ENCODE measurements around the gene KRTAP4-16. TPM values are rescaled to one million over a fixed set of nuclear protein-coding genes. Genes with fewer than 3 reads are reported as not detected.
"Not testable (repeated sequence)": the region's sequence is repeated elsewhere in the genome, so short reads cannot be mapped to it uniquely, and the experiment has no call there.

Gene KRTAP4-16
- not detected in 2 replicates for total RNA-seq

DNA sequence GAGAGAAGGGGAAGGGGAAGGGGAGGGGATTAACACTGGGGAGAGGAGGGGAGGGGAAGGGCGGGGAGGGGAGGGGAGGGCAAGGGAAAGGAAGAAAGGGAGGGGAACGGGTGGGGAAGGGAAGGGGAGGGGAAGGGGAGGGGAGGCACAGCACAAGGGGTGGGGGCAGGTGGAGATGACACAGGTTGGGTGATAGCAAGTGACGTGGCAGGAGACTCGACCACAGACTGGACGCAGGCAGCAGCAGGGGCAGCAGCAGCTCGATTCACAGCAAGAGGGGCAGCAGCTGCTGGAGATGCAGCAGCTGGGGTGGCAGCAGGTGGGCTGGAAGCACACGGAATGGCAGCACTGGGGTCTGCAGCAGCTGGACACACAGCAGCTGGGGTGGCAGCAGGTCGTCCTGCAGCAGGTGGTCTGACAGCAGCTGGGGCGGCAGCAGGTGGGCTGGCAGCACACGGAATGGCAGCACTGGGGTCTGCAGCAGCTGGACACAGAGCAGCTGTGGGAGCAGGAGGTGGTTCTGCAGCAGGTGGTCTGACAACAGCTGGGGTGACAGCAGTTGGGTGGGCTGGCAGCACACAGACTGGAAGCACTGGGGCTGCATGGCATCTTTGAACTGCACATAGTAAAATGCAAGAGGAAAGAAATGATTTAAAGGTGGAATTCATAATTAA lies at the start of gene KRTAP4-16:
KRTAP4-16 (minus strand) TSS at position 624 of the 674 bp plus-strand sequence; CDS start at position 624, 0 bp downstream.
- DNase-seq (ENCODE audit: low read depth in 2 of 2), result no peak

DNA sequence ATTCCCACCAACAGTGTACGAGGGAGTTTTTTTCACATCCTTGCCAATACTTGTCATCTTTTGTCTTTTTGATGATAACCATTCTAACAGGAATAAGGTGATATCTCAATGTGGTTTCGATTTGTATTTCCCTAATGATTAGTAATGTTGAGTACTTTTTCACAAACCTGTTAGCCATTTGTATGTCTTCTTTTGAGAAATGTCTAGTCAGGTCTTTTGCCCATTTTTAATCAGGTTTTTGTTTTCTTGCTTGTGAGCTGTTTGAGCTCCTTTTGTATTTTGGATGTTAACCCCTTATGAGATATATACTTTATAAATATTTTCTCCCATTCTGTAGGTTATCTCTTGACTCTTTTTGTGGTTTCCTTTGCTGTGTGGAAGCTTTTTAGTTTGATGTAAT lies 49.5 kb upstream of the KRTAP4-16 start:
- DNase-seq (ENCODE audit: low read depth in 2 of 2), result no peak

DNA sequence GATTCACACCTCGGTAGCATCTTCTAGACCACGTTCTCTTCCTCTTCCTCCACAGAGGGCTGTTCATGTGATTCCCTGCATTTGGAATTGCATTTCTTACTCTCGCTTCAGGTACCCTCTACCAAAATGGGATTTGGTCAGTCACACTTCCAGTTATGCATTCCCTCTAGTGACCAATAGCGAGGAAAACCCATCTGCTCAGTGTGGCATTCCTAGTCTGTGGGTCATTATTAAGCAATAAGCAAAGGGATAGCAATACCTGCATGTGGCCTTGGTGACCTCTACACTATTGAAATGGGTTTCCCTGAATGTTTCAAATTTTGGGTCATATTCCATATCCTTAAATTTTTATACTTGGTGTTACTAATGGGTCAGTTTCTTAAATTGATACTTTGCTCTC lies 48.0 kb upstream of the KRTAP4-16 start:
- DNase-seq (ENCODE audit: low read depth in 2 of 2), result no peak

DNA sequence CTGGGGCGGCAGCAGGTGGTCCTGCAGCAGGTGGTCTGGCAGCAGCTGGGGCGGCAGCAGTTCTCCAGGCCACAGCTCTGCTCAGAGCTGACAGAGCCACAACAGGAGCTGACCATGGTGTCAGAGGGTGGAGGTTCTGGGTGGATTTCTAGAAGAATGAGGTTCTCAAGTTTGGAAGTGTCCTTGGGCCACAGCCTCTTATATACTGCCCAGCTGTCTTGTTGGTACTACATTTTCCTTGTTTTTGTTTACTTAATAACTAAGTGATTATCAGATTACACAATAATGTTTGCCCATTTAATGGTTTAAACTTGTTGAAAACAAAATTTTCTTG lies 47.6 kb upstream of the KRTAP4-16 start, which contains the start of gene KRTAP4-5:
KRTAP4-5 (minus strand) TSS at position 174 of the 334 bp plus-strand sequence; CDS start at position 116, 58 bp downstream.
- no peak for DNase-seq (ENCODE audit: low read depth in 2 of 2)

DNA sequence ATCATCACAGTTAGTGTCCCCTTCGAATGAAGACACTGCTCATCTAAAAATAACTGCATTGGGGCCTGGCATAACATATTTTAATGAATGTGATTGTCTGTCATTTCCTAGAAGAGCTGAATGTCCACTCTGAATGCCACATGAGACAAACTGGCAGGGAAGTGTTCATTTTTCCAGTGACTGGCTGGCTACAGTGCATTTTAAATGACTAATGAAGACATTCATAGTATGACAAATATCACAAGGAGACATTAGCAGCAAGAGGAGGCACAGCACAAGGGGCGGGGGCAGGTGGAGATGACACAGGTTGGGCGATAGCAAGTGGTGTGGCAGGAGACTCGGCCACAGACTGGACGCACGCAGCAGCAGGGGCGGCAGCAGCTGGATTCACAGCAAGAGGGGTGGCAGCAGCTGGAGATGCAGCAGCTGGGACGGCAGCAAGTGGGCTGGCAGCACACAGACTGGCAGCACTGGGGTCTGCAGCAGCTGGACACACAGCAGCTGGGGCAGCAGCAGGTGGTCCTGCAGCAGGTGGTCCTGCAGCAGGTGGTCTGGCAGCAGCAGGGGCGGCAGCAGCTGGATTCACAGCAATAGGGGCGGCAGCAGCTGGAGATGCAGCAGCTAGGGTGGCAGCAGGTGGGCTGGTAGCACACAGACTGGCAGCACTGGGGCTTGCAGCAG lies 47.1 kb upstream of the KRTAP4-16 start:
- DNase-seq (ENCODE audit: low read depth in 2 of 2), result not testable (repeated sequence)

DNA sequence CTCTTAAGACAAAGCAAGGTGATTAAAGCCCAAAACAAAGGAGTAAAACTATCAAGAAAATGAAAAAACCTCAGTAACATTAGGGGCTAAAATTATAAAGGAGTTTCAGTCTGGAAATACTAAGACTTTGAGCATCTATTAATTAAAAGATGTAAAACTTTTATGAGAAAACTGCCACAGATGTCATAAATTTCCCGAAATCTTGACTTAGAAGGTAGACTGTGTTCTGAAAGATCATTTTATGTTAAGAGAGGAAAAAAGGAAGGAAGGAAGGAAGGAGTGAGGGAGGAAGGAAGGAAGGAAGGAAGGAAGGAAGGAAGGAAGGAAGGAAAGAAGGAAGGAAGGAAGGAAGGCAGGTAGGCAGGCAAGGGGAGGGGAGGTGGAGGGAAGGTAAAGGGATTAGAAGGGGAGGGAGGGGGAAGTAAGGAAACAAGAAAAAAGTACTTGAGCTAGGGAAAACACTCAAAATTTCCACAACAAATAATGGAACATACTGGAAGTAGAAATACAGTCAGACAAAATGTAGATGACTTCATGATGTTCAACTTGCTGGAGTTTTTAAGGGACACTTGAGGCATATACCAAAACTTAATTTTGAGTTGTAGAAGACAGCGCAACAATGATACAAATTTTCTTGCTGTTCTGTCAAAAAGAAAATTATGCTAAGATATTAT lies 45.7 kb upstream of the KRTAP4-16 start:
- DNase-seq (ENCODE audit: low read depth in 2 of 2), result no peak

DNA sequence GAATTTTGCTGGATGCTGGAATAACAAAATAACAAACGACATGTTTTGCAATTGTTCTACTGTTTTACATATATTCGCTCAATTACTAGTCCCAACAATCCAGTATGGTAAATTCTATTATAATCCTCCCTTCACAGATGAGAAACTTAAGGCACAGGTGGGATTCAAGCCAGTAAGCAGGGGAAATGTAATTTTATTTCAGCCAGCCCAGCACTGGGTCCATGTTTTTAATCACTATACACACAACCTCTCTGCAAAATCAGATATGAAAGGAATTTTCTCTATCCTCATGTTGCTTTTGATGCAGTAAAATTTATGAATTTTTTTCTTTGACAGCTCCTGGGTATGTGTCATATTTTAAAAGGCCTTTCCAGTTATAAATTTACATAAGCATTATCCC lies 43.3 kb upstream of the KRTAP4-16 start:
- DNase-seq (ENCODE audit: low read depth in 2 of 2), result no peak

DNA sequence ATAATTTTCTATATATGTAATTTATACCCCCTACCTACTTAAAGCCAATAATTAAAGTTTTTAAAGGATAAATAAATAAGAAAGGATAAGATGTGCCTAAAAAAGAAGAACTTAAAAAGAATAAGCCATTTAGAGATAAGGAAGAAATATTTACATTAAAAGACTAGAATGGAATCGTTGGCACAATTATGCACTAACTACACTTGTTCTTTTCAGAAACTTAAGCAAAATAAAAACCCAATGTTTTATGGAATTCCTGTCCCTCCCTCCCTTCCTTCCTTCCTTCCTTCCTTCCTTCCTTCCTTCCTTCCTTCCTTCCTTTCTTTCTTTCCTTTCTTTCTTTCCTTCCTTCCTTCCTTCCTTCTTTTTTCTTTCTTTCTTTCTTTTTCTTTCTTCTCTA lies 42.8 kb upstream of the KRTAP4-16 start:
- no peak for DNase-seq (ENCODE audit: low read depth in 2 of 2)

DNA sequence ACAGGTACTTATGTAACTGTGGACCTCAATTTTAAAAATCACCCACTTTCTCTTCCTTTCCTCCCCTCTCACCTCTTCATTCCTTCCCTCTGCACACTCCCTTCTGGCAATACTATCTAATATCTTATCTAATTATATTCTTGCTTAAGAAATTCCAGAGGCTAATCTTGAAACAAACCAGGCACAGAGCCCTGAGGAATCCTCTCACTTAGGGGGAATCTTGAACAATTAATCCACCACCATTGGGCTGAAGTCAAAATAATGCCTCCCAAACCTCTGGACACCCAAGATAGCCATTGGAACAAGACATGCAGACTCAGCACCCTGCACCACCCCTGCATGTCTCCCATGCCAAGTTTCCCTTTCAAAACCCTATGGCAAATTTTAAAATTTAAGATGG lies 39.4 kb upstream of the KRTAP4-16 start:
- no peak for DNase-seq (ENCODE audit: low read depth in 2 of 2)

DNA sequence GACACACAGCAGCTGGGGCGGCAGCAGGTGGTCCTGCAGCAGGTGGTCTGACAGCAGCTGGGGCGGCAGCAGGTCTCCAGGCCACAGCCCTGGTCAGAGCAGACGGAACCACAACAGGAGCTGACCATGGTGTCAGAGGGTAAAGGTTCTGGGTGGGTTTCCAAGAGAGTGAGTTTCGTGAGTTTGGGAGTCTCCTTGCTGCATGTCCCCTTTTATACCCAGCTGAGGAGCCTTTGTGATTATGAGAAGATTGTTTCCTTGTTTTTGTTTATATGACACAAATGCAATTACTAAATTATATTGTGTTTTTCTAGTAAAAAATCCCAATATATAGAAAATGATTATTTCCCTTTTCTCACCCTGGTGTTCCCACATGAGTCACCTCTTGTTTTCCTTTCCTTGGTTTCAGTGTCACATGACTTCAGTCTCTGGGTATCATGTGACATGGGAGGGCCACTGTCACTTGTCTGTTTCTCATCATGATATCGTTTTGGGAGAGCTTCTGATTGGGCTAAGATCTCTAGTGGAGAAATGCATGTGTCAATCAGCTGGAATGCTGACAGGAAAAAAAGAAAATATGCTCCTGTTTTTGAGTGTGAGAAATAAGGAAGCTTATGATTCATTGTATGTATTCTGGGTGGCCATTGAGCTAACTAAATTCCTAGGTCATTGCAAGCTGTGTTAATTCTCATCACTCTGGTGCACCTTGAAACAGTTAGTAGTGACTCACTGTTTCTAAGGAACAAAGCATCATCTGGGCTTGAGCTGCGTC lies 38.5 kb upstream of the KRTAP4-16 start, which contains the start of gene KRTAP4-6:
KRTAP4-6 (minus strand) TSS at position 185 of the 772 bp plus-strand sequence; CDS start at position 128, 57 bp downstream.
- DNase-seq (ENCODE audit: low read depth in 2 of 2), result peak in 1 of 2 donors; percentile 30

DNA sequence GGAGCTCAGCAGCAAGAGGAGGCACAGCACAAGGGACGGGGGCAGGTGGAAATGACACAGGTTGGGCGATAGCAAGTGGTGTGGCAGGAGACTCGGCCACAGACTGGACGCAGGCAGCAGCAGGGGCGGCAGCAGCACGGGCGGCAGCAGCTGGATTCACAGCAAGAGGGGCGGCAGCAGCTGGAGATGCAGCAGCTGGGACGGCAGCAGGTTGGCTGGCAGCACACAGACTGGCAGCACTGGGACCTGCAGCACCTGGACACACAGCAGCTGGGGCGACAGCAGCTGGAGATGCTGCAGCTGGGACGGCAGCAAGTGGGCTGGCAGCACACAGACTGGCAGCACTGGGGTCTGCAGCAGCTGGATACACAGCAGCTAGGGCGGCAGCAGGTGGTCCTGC lies 37.9 kb upstream of the KRTAP4-16 start:
- not testable (repeated sequence) for DNase-seq (ENCODE audit: low read depth in 2 of 2)

DNA sequence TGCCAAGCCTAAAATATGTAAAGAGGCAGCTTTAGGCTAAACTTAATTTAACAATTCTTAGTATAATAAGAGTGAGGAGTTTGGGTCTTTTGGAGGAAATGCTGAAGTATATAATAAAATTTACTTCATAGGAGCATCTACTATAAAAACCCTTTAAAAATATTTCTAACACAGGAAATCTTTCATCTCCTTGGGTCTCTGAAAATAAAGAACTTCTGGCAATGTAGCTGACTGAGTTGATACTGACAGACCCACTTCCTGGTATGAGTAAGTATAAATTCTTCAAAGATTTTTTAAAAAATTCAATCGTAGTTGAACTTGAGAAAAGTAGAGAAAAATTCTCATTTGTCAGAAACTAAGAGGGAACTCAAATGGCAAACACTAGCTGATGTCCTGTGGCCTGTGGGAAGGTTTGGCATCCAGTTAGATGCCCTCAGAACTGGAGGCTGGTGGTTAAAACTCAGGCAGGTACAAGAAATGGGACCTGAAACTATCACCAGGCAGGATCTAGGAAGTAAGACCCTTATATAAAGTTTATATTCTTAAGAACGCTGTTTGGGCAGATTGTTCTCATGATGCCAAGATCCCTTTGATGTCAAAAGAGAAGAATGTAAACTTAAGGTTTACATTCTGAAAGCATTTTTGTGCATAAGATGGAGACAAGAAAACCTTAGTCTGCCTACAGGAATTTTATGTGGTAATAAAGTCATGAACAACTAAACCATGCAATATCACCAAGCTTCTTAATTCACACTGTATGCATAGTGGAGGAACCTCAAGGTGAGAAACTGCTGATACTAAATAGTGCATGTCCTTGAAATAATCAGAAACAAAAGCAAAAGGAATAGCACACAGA lies 32.1 kb upstream of the KRTAP4-16 start:
- DNase-seq (ENCODE audit: low read depth in 2 of 2), result no peak

DNA sequence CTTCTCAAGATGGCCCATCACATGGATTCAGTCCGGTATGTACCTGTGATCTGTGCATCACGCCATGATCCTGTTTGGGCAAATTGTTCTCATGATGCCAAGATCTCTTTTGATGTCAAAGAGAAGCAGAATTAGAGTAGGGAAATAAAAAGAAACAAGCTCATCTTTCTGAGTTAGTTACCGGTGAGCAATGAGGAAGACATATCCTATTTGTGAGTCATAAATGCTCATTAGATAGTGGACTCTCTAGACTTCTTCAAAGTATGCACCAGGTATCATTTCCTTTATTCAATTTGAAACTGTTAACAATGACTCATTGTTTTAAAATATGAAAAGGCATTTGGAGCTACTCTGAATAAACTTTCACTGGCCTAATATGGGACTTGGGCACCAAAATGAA lies 30.0 kb upstream of the KRTAP4-16 start:
- DNase-seq (ENCODE audit: low read depth in 2 of 2), result no peak

DNA sequence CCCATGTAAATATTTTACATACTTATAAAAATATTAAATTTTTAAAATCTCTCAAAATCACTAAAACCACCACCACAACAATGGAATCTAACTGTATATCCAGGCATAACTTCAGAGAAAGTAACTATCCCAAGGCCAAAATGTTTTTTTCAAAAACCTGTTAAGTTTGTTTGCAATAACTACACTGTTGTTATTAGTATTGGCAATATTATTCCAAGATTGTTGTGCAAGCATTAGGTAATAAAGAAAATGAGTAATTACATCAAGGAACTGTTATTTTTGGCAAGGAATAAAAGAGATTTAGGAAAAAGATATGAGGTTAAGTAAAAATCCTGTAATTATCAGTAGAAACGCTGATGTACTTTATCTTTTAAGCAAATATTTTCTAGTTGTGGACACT lies 25.4 kb upstream of the KRTAP4-16 start:
- no peak for DNase-seq (ENCODE audit: low read depth in 2 of 2)

DNA sequence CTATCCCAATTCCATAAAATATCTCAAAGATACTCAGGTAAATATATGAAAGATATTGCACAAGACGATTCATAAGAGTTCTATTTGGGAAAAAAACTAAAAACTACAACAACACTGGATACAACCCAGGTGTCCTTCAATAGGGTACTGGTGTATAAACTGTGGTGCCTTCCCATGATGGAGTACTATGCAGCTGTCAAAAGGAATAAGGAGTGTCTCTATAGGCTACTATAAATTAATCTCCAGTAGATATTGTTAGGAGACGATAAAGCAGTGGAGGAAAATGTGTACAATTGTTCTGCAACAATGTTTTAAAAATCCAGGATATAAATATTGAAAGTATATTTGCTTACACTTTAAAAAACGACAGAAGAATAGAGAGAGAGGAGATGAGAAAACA lies 24.4 kb upstream of the KRTAP4-16 start:
- DNase-seq (ENCODE audit: low read depth in 2 of 2), result no peak

DNA sequence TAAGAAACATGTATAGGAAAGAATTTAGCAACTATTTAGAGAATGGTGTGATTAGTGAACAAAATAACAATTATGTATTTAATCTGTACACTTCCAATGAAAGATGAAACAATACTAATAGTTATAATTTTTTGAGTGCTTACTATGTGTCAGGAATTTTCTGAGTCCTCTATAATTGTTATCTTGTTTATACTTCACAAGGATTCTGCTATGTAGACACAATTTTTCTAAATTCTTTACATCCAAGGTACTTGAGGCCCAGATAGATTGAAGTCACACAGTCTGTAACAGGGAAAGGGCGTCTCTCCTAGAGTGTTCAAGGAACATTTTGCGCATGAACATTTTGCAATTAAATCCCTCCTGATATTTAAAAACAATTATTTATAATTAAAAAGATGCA lies 23.1 kb upstream of the KRTAP4-16 start:
- no peak for DNase-seq (ENCODE audit: low read depth in 2 of 2)

DNA sequence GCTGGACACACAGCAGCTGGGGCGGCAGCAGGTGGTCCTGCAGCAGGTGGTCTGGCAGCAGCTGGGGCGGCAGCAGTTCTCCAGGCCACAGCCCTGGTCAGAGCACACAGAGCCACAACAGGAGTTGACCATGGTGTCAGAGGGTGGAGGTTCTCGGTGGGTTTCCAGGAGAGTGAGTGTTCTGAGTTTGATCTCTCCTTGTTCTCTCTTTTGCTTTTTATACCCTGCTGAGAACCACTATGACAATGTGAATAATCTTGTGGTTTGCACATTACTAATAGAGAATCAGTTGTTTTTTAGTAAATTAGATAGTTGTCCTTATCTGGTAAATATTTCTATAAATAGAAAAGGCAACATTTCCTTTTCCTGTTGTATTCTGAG lies 22.0 kb upstream of the KRTAP4-16 start, which contains the start of gene KRTAP4-12:
KRTAP4-12 (minus strand) TSS at position 192 of the 381 bp plus-strand sequence; CDS start at position 132, 60 bp downstream.
- DNase-seq (ENCODE audit: low read depth in 2 of 2), result not testable (repeated sequence)

DNA sequence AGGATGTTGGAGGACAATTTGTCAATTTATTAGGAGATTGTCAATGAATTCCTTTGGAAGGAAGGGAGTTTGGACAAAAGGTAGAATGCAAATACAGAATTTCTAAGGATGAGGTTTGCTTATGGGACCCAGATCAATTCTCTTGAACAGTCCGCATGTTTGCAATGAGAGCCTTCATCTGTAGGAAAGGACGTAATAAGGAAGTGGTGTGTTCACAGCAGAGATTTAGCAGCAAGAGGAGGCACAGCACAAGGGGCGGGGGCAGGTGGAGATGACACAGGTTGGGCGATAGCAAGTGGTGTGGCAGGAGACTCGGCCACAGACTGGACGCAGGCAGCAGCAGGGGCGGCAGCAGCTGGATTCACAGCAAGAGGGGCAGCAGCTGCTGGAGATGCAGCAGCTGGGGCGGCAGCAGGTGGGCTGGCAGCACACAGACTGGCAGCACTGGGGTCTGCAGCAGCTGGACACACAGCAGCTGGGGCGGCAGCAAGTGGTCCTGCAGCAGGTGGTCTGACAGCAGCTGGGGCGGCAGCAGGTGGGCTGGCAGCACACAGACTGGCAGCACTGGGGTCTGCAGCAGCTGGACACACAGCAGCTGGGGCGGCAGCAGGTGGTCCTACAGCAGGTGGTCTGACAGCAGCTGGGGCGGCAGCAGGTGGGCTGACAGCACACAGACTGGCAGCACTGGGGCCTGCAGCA lies 21.4 kb upstream of the KRTAP4-16 start:
- not testable (repeated sequence) for DNase-seq (ENCODE audit: low read depth in 2 of 2)

DNA sequence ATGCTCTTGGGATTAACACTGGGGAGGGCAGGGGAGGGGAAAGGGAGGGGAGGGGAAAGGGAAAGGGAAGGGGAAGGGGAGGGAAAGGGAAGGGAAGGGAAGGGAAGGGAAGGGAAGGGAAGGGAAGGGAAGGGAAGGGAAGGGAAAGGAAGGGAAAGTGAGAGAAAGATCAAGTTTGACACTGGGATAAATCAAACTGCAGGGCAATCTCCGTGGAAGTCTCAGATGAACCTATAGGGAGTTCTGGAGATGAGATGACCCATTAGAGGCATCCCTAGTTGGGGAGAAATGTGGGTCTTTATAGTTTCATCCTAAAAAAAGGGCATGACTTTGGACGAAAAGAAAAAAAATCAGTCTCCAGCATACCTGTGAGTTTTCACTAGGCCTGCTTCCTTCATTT lies 19.7 kb upstream of the KRTAP4-16 start:
- no peak for DNase-seq (ENCODE audit: low read depth in 2 of 2)

Measured in lung microvascular endothelial cell (primary cell).